K562 (cell line): ENCODE measurements around the gene HBB. TPM values are rescaled to one million over a fixed set of nuclear protein-coding genes. Genes with fewer than 3 reads are reported as not detected.

ENCODE experiments used
- ARNT ChIP-seq, 2 experiments: fragments of 450-650 bp; IDR thresholded peaks; 2 replicates each; pipeline ENCODE4 v1.6.1; 2016; ENCODE audit warnings: mild to moderate bottlenecking in 1 of 2
- CBX3 ChIP-seq, 2 experiments: IDR thresholded peaks; 1 replicate in 1 of 2; 2 replicates in 1 of 2; pipeline ENCODE4 v1.6.1; 2012; ENCODE audit warnings: inconsistent platforms in 2 of 2, low read length in 2 of 2, borderline replicate concordance in 1 of 2, control low read depth in 1 of 2
- CTBP1 ChIP-seq: fragments of 450-650 bp; IDR thresholded peaks from 2 replicates; pipeline ENCODE4 v1.6.1; 2016; ENCODE audit warnings: borderline replicate concordance
- GATA2 ChIP-seq: sonication (generic); formaldehyde crosslinking; IDR thresholded peaks from 2 replicates; pipeline ENCODE4 v1.4.0; 2020; ENCODE audit warnings: mild to moderate bottlenecking, missing genetic modification reagents
- HDAC1 ChIP-seq, 2 experiments: fragments of 450-650 bp; IDR thresholded peaks; 2 replicates each; pipeline ENCODE4 v1.6.1; 2016 to 2017; ENCODE audit warnings: inconsistent platforms in 1 of 2, mild to moderate bottlenecking in 1 of 2, moderate library complexity in 1 of 2
- MEIS2 ChIP-seq: fragments of 450-650 bp; IDR thresholded peaks from 2 replicates; pipeline ENCODE4 v1.6.1; 2014; ENCODE audit warnings: mild to moderate bottlenecking; ENCODE audit not compliant: partially characterized antibody
- NCOR1 ChIP-seq: fragments of 450-650 bp; IDR thresholded peaks from 2 replicates; pipeline ENCODE4 v1.6.1; 2016; ENCODE audit warnings: mild to moderate bottlenecking, moderate library complexity
- NFIC ChIP-seq: fragments of 450-650 bp; IDR thresholded peaks from 2 replicates; pipeline ENCODE4 v1.6.1; 2017; ENCODE audit warnings: mild to moderate bottlenecking, inconsistent platforms
- PHF8 ChIP-seq: fragments of 200-600 bp; sonication (generic); IDR thresholded peaks from 2 replicates; pipeline ENCODE4 v1.6.1; 2012; ENCODE audit warnings: mixed run types, mild to moderate bottlenecking, inconsistent platforms, low read length, moderate library complexity, borderline replicate concordance
- RBBP5 ChIP-seq: fragments of 200-600 bp; sonication (generic); IDR thresholded peaks from 2 replicates; pipeline ENCODE4 v1.6.1; 2012; ENCODE audit warnings: borderline replicate concordance, mild to moderate bottlenecking, low read length, control low read depth, inconsistent platforms; ENCODE audit not compliant: insufficient read depth, poor library complexity, severe bottlenecking
- SAP30 ChIP-seq: fragments of 200-600 bp; sonication (generic); IDR thresholded peaks from 2 replicates; pipeline ENCODE4 v1.6.1; 2012; ENCODE audit warnings: borderline replicate concordance, low read depth, mild to moderate bottlenecking, moderate library complexity, low read length, control low read depth, inconsistent platforms; ENCODE audit not compliant: insufficient read depth, poor library complexity, severe bottlenecking
- SMAD4 ChIP-seq: fragments of 250-450 bp; sonication (Bioruptor Pico); conservative IDR thresholded peaks from 2 replicates; pipeline ENCODE4 v1.8.0; 2021; ENCODE audit warnings: inconsistent platforms, mild to moderate bottlenecking, moderate library complexity
- SMARCA4 ChIP-seq: fragments of 450-650 bp; IDR thresholded peaks from 2 replicates; pipeline ENCODE4 v1.6.1; 2016
- SMARCC2 ChIP-seq: fragments of 450-650 bp; IDR thresholded peaks from 2 replicates; pipeline ENCODE4 v1.6.1; 2017; ENCODE audit warnings: antibody characterized with exemption, moderate library complexity, mild to moderate bottlenecking, low read depth
- TAL1 ChIP-seq: fragments of 450-650 bp; IDR thresholded peaks from 2 replicates; pipeline ENCODE4 v1.6.1; 2016; ENCODE audit warnings: mild to moderate bottlenecking
- U2AF2 ChIP-seq: fragments of 200-400 bp; formaldehyde crosslinking; optimal IDR thresholded peaks from 2 replicates; pipeline ENCODE3; 2017; ENCODE audit warnings: low read depth, mild to moderate bottlenecking, low read length
- ZNF57 ChIP-seq: fragments of 450-650 bp; formaldehyde crosslinking; IDR thresholded peaks from 2 replicates; pipeline ENCODE4 v1.4.0; 2020; ENCODE audit warnings: mild to moderate bottlenecking, moderate library complexity
- ZNF77 ChIP-seq: fragments of 250-450 bp; sonication (Bioruptor Pico); IDR thresholded peaks from 2 replicates; pipeline ENCODE4 v1.5.0; 2020
- polyA plus RNA-seq, 8 experiments: library from polyadenylated mRNA; depleted of rRNA in 4 of 8; stranded (reverse) in 5 of 8; unstranded in 3 of 8; fragments of >200 nt; fragmentation: Nextera tagmentation in 2 of 8; fragmentation: Illumina TruSeq in 1 of 8; extraction: Ambion mirVana in 2 of 8; extraction: Trizol in 1 of 8; gene quantifications; 2 replicates each; pipeline versions ENCODE4 v1.2.1 to v1.2.3, GENCODE V29; 2011 to 2014; ENCODE audit warnings: inconsistent platforms in 1 of 8, missing spikeins in 1 of 8
- total RNA-seq, 7 experiments: library from RNA; depleted of rRNA in 6 of 7; stranded (reverse); fragments of >200 nt in 6 of 7; fragmentation: Illumina TruSeq in 2 of 7; extraction: Trizol in 2 of 7; gene quantifications; 2 replicates each; pipeline versions ENCODE4 v1.2.1 to v1.2.3, GENCODE V29; 2011 to 2021; ENCODE audit warnings: low replicate concordance in 1 of 7
- TF ChIP-seq, protein P1 (sequence below): sonication (generic); formaldehyde crosslinking; IDR thresholded peaks from 2 replicates; pipeline ENCODE4 v1.5.0; 2020; ENCODE audit warnings: missing genetic modification reagents

The HBB gene
- total and polyA plus RNA-seq, 9 of the 15 experiments (the other 6 are each of a cell fraction or from before 2014, with no cell fraction given): 0.33 to 3.4 (median 1.2) TPM; not detected in 2

DNA sequence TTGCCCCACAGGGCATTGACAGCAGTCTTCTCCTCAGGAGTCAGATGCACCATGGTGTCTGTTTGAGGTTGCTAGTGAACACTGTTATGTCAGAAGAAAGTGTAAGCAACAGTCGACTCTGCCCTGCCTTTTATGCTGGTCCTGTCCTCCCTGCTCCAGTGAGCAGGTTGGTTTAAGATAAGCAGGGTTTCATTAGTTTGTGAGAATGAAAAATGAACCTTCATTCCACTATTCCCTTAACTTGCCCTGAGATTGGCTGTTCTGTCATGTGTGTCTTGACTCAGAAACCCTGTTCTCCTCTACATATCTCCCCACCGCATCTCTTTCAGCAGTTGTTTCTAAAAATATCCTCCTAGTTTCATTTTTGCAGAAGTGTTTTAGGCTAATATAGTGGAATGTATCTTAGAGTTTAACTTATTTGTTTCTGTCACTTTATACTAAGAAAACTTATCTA lies 7.5 kb upstream of the HBB start, which contains the start of gene HBD (continued):
- TF ChIP-seq ARNT (IDR thresholded peaks at IDR 0.05) (peak in 1 of 2 experiments; percentile 30; a peak in 1 of 4 replicates), PHF8 (no peak; the same call in 1 of the 2 replicates), RBBP5 (peak; percentile 49), SMARCA4 (peak; percentile 69; the same call in 1 of the 2 replicates), SMAD4 (CRISPR knock-in tag) (0 out of 2 replicates have a peak, but pooled peaks have one; percentile 22), GATA2 (CRISPR knock-in tag) (peak; percentile 83), NFIC (no peak), ZNF57 (CRISPR knock-in tag) (no peak), HDAC1 (IDR thresholded peaks at IDR 0.05) (0 out of 4 replicates have a peak, but pooled peaks of 1 of the 2 experiments have one; percentile 15), SAP30 (no peak), NCOR1 (peak; percentile 56), MEIS2 (peak; percentile 92), ZNF77 (no peak), TAL1 (peak; percentile 30; the same call in 1 of the 2 replicates), SMARCC2 (peak; percentile 64; the same call in 1 of the 2 replicates), CBX3 (IDR thresholded peaks at IDR 0.05; ENCODE audit: borderline replicate concordance in 1 of 2, low read length in 2 of 2) (peak in 1 of 2 experiments; percentile 49; a peak in 1 of 3 replicates), CTBP1 (peak; percentile 45; the same call in 1 of the 2 replicates), U2AF2 (no peak)
- TF ChIP-seq, protein P1, sequence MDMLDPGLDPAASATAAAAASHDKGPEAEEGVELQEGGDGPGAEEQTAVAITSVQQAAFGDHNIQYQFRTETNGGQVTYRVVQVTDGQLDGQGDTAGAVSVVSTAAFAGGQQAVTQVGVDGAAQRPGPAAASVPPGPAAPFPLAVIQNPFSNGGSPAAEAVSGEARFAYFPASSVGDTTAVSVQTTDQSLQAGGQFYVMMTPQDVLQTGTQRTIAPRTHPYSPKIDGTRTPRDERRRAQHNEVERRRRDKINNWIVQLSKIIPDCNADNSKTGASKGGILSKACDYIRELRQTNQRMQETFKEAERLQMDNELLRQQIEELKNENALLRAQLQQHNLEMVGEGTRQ (CRISPR knock-in tag): no peak
- TF ChIP-seq, all 486 proteins: peak for 59
